ENCODE measurements around the gene VSIG10L. TPM values are rescaled to one million over a fixed set of nuclear protein-coding genes. Genes with fewer than 3 reads are reported as not detected.

Gene VSIG10L
- total RNA-seq, 2 experiments from 2014 or later: 3.2 to 3.5 TPM

DNA sequence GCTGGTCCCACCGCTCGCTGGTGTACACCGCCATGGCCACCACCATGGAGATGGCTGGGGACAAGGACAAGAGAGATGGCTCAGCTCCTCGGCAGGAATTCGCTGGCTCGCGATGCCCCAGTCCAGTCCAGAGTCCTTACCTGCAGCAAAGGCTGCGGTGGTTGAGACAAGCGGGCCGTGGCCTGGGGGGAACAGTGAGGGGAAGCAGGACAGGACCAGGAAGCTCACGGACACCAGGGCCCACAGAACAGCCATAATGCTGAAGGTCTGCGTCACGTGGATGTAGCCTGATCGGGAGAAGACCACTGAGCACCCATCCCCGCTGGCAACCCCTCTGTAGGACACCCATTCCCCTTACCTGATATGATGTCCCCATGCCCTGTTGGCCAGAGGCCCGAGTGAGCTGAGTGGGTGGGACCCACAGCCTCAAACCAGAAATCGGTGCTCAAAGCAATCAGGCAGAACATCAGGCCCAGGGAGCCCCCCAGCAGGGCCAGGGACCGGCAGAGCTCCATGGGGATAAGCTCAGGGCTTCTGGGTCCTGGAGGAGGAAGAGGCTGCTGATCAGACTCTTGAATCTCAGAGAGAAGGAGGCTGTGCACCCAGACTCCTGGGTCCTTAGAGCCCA, 30.2 kb upstream of the VSIG10L start:
- ChIA-PET POLR2A (interaction anchor here (1.7 to 2.1 kb wide), 2 partner anchors 22 to 69 kb away, joined by 5 to 27 read pairs; no protein-coding TSS in a partner anchor), CTCF (interaction anchor here (0.9 to 2.7 kb wide), 5 partner anchors 9 to 289 kb away, joined by 3 to 9 read pairs (median 4); no protein-coding TSS in a partner anchor)
- intact Hi-C loops (cut with micrococcal nuclease): no loop called here
- Mint-ChIP-seq H3K9me3 (no peaks in the 10 kb centered on the region), H3K27ac (peak overlapping the region; percentile 95), H3K4me1 (ENCODE audit: low read depth) (peaks cover 71% of the 10 kb centered on the region), H3K27me3 (no peaks in the 10 kb centered on the region), H3K36me3 (peaks cover 14% of the 10 kb centered on the region), H3K4me3 (peak overlapping the region; percentile 76)
- no peak for DNase-seq

DNA sequence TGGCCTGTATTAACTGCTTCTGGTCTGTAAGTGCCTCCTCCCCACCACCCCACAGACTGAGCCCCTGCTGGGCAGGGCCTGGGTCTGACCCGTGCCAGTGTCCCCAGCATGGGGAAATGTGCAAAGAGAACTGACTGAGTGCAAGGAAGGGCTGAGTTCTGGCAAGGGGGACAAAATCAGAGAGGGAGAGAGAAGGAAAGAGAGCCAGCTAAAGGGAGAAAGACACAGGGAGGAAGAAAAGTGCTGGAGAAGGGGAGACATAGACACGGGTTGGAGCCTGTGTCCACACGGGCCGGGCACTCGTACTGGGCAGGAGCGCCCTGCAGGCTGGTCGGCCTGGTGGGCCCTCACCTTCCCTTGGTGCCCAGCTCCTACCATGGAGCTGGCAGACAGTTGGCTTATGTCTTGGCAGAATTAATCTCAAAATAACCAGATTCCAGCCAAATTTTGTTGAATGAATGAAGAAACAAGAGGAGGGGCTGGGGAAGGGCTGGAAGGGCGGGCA, 29.3 kb upstream of the VSIG10L start:
- H3K9me3 Mint-ChIP-seq: no peaks in the 10 kb centered on the region
- no peak for DNase-seq
- peak overlapping the region; percentile 76 for H3K4me3 Mint-ChIP-seq
- CTCF ChIA-PET: interaction anchor here (1.1 to 2.7 kb wide), 3 partner anchors 10 to 48 kb away, joined by 3 to 9 read pairs (median 5); no protein-coding TSS in a partner anchor
- H3K4me1 Mint-ChIP-seq (ENCODE audit: low read depth): peaks cover 63% of the 10 kb centered on the region
- H3K27me3 Mint-ChIP-seq: no peaks in the 10 kb centered on the region
- POLR2A ChIA-PET: interaction anchor here (1.6 to 2.1 kb wide), 3 partner anchors 23 to 70 kb away, joined by 5 to 27 read pairs (median 6); no protein-coding TSS in a partner anchor
- intact Hi-C loops (cut with micrococcal nuclease): no loop called here
- peak overlapping the region; percentile 95 for H3K27ac Mint-ChIP-seq
- H3K36me3 Mint-ChIP-seq: peaks cover 20% of the 10 kb centered on the region

- ChIA-PET POLR2A (interaction anchor here (0.8 to 1.6 kb wide), 2 partner anchors 24 to 25 kb away, joined by 3 to 6 read pairs; no protein-coding TSS in a partner anchor), CTCF (interaction anchor here (1.1 to 1.2 kb wide), 2 partner anchors 24 to 49 kb away, joined by 3 read pairs; no protein-coding TSS in a partner anchor)
- peaks cover 58% of the 10 kb centered on the region for H3K4me1 Mint-ChIP-seq (ENCODE audit: low read depth)
- peak overlapping the region; percentile 76 for H3K4me3 Mint-ChIP-seq
- intact Hi-C loops (cut with micrococcal nuclease): no loop called here
- H3K27me3 Mint-ChIP-seq: no peaks in the 10 kb centered on the region
- no peaks in the 10 kb centered on the region for H3K9me3 Mint-ChIP-seq
- peak overlapping the region; percentile 95 for H3K27ac Mint-ChIP-seq
- H3K36me3 Mint-ChIP-seq: peaks cover 21% of the 10 kb centered on the region
- no peak for DNase-seq
Observed at GRCh38 chr19:51370230-51370629, 28.3 kb upstream of the VSIG10L start.

DNA sequence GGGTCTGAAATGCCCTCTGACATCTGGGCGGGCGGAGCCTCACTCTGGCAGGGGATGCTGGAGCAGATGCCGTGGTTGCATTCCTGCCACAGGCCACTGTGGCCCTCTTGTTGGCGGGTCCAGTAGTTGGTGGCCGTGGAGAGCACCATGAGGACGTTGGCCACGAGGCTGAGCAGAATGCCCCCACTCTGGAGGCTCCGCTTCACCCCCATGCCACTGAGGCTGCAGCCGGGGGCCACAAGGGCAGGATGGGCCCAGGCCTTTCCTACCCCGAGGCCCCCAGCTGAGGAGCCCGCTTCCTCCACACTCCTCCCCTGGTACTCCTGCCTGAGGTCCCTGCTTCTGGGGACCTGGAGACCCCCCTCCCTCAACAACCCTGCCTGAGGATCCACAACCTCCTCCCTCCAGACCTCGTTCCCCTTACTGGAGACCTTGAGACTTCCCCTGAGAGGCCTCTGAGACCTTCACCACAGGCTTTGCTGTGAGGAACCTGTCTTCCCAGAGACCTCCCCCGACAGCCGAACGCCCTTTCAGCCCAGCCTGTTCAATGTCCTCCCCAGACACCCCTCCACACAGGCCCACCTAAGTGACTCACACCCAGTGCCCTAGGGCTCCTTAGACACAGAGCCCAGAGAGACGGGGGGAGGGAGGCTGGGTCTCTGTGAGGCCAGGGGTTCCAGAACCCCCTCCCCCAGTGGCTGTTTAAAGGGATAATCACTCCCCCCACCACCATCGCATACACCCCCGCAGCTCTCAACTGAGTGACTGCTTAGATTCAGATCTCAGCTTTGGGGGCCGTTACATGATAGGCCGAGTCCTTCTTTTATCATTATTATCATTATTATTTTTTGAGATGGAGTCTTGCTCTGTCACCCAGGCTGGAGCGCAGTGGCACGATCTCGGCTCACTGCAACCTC, 26.7 kb upstream of the VSIG10L start, which contains the start of gene CLDND2:
TSS of gene CLDND2 (minus strand) at position 638 of the 917 bp plus-strand sequence. CDS start at position 212, 426 bp downstream.
- H3K27ac Mint-ChIP-seq: peak within 1 kb of the TSS; percentile 96
- H3K4me3 Mint-ChIP-seq: peak within 1 kb of the TSS; percentile 99
- ChIA-PET CTCF (interaction anchor here (1.6 kb wide), 1 partner anchor 26 kb away, joined by 12 read pairs; no protein-coding TSS in a partner anchor), POLR2A (interaction anchor here (1.1 to 2.9 kb wide), 3 partner anchors 26 to 80 kb away, joined by 3 to 22 read pairs (median 5); no protein-coding TSS in a partner anchor)
- H3K4me1 Mint-ChIP-seq (ENCODE audit: low read depth): peaks cover 57% of the 10 kb centered on the region
- H3K36me3 Mint-ChIP-seq: peaks cover 26% of the 10 kb centered on the region
- H3K27me3 Mint-ChIP-seq: no peaks in the 10 kb centered on the region
- no peak for DNase-seq
- intact Hi-C loops (cut with micrococcal nuclease): no loop called here
- H3K9me3 Mint-ChIP-seq: no peaks in the 10 kb centered on the region

GRCh38 chr19:51367565-51368365, 25.8 kb upstream of the VSIG10L start:
- peak; percentile 100 for DNase-seq
- intact Hi-C loops (cut with micrococcal nuclease): loop anchor here (1.0 kb wide), 2 partner anchors 27 to 28 kb away; no protein-coding TSS in a partner anchor
- ChIA-PET POLR2A (interaction anchor here (1.1 to 2.9 kb wide), 4 partner anchors 27 to 81 kb away, joined by 3 to 22 read pairs (median 4); no protein-coding TSS in a partner anchor), CTCF (interaction anchor here (0.6 to 1.6 kb wide), 3 partner anchors 27 to 31 kb away, joined by 3 to 12 read pairs (median 3); no protein-coding TSS in a partner anchor)
- Mint-ChIP-seq H3K27ac (peak overlapping the region; percentile 96), H3K4me1 (ENCODE audit: low read depth) (peaks cover 57% of the 10 kb centered on the region), H3K9me3 (no peaks in the 10 kb centered on the region), H3K4me3 (peak overlapping the region; percentile 99), H3K27me3 (no peaks in the 10 kb centered on the region), H3K36me3 (peaks cover 26% of the 10 kb centered on the region)

- Mint-ChIP-seq H3K27me3 (no peaks in the 10 kb centered on the region), H3K9me3 (no peaks in the 10 kb centered on the region), H3K4me1 (ENCODE audit: low read depth) (peaks cover 57% of the 10 kb centered on the region), H3K27ac (peak overlapping the region; percentile 96), H3K4me3 (peak overlapping the region; percentile 99), H3K36me3 (peaks cover 26% of the 10 kb centered on the region)
- ChIA-PET POLR2A (interaction anchor here (1.1 to 2.9 kb wide), 4 partner anchors 27 to 81 kb away, joined by 3 to 22 read pairs (median 4); no protein-coding TSS in a partner anchor), CTCF (interaction anchor here (0.6 to 1.6 kb wide), 3 partner anchors 27 to 32 kb away, joined by 3 to 12 read pairs (median 3); no protein-coding TSS in a partner anchor)
- DNase-seq: no peak
- intact Hi-C loops (cut with micrococcal nuclease): loop anchor here (1.0 kb wide), 2 partner anchors 27 to 28 kb away; no protein-coding TSS in a partner anchor
Observed at GRCh38 chr19:51367255-51367564, 25.3 kb upstream of the VSIG10L start.

DNA sequence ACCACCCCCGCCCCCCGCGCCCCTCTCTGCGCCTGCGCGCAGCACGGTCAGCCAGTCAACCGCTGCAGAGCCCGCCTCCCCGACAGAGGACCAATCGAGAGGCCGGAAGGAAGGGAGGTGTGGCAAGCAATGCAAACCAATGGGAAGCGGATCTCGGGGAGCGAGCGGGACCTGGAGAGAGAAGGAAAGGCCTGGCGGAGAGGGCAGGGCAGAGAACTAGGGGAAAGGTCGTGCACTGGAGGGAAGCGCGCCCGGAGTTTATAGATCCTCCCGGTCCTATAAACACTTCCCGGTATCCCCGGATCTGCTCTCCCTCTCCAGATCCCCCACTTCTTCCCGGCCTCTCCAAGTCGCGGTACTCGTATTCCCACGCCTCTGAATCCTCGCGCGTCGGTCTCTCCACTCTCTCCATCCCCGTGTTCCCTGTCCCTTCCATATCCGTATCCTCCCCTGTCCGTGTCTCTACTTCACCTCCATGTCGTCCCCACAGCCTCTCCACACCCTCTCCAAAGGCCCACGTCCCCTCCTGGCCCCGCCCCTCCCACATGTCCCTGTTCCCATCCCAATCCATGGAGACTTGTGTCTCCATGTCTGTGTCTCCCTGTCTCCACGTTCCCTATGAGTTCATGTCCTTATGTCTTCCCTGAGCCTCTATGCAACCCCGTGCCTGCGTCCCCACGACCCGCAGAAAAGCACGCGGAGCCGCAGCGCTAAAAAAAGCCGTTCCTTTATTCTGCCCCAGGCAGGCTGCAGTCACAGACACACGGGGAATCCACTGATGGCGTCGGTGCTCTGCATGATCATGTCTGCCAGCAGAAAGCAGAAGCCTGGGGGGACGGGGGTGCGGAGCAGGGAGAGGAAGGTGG, 24.7 kb upstream of the VSIG10L start:
- Mint-ChIP-seq H3K36me3 (peaks cover 23% of the 10 kb centered on the region), H3K27ac (peak overlapping the region; percentile 96), H3K27me3 (no peaks in the 10 kb centered on the region), H3K9me3 (no peaks in the 10 kb centered on the region), H3K4me1 (ENCODE audit: low read depth) (peaks cover 51% of the 10 kb centered on the region), H3K4me3 (peak overlapping the region; percentile 99)
- CTCF ChIA-PET: interaction anchor here (0.8 to 1.6 kb wide), 4 partner anchors 27 to 32 kb away, joined by 3 to 12 read pairs (median 3); no protein-coding TSS in a partner anchor
- DNase-seq: peak; percentile 98
- intact Hi-C loops (cut with micrococcal nuclease): loop anchor here (1.0 kb wide), 3 partner anchors 27 to 75 kb away; no protein-coding TSS in a partner anchor
- POLR2A ChIA-PET: interaction anchor here (1.2 to 2.9 kb wide), 4 partner anchors 24 to 28 kb away, joined by 3 to 22 read pairs (median 12); partner anchors contain the start of gene VSIG10L

- Mint-ChIP-seq H3K4me3 (peak within 1 kb of the TSS; percentile 99), H3K27ac (peak within 1 kb of the TSS; percentile 96), H3K27me3 (no peaks in the 10 kb centered on the region), H3K9me3 (no peaks in the 10 kb centered on the region), H3K36me3 (peaks cover 21% of the 10 kb centered on the region), H3K4me1 (ENCODE audit: low read depth) (peaks cover 47% of the 10 kb centered on the region)
- CTCF ChIA-PET: interaction anchor here (0.5 to 1.2 kb wide), 7 partner anchors 11 to 295 kb away, joined by 3 to 5 read pairs (median 3); no protein-coding TSS in a partner anchor
- intact Hi-C loops (cut with micrococcal nuclease): loop anchor here (1.0 kb wide), 1 partner anchor 75 kb away; no protein-coding TSS in a partner anchor
- DNase-seq: no peak
- POLR2A ChIA-PET: interaction anchor here (1.1 to 1.7 kb wide), 4 partner anchors 11 to 29 kb away, joined by 3 to 17 read pairs (median 4); partner anchors contain the start of gene VSIG10L
Observed at GRCh38 chr19:51365965-51366388, 24.0 kb upstream of the VSIG10L start, which contains the start of gene ETFB. Gene ETFB, minus strand, starts transcription at chr19:51366388. Its CDS starts 62 bp downstream, at chr19:51366326.

- Mint-ChIP-seq H3K36me3 (peaks cover 20% of the 10 kb centered on the region), H3K27me3 (no peaks in the 10 kb centered on the region), H3K4me3 (peak overlapping the region; percentile 99), H3K4me1 (ENCODE audit: low read depth) (peaks cover 45% of the 10 kb centered on the region), H3K27ac (peak overlapping the region; percentile 96), H3K9me3 (no peaks in the 10 kb centered on the region)
- CTCF ChIA-PET: interaction anchor here (0.5 to 1.2 kb wide), 7 partner anchors 11 to 296 kb away, joined by 3 to 5 read pairs (median 3); no protein-coding TSS in a partner anchor
- POLR2A ChIA-PET: interaction anchor here (1.1 to 1.7 kb wide), 4 partner anchors 12 to 30 kb away, joined by 3 to 17 read pairs (median 4); partner anchors contain the start of gene VSIG10L
- intact Hi-C loops (cut with micrococcal nuclease): no loop called here
- DNase-seq: peak; percentile 43
Observed at GRCh38 chr19:51365211-51365964, 23.4 kb upstream of the VSIG10L start.

All from activated CD4-positive, alpha-beta memory T cell treated with anti-CD3 and anti-CD28 coated beads for 36 hours (primary cell).